Immature natural killer cell (primary cell): ENCODE data around the gene MAML3. TPM values are rescaled to one million over a fixed set of nuclear protein-coding genes. Genes with fewer than 3 reads are reported as not detected.

Experiments used
- DNase-seq, 3 donors: peaks; one replicate each; pipeline ENCODE4 v3.0.0; 2022; ENCODE audit warnings: mixed read lengths in 1 of 3
- H3K27ac Mint-ChIP-seq, 6 donors: one replicate each; pipeline ENCODE4 v1.8.0; 2020; ENCODE audit warnings: mixed read lengths in 6 of 6, mild to moderate bottlenecking in 5 of 6, inconsistent platforms in 4 of 6, moderate library complexity in 3 of 6
- H3K27me3 Mint-ChIP-seq, 3 donors: one replicate each; pipeline ENCODE4 v1.8.0; 2020 to 2021; ENCODE audit warnings: low read depth in 3 of 3, mild to moderate bottlenecking in 3 of 3, mixed read lengths in 3 of 3, moderate library complexity in 3 of 3, inconsistent platforms in 1 of 3
- H3K36me3 Mint-ChIP-seq, 3 donors: one replicate each; pipeline ENCODE4 v1.8.0; 2020; ENCODE audit warnings: mixed read lengths in 3 of 3, inconsistent platforms in 2 of 3, mild to moderate bottlenecking in 2 of 3
- H3K4me1 Mint-ChIP-seq, 2 donors: one replicate each; pipeline ENCODE4 v1.8.0; 2020; ENCODE audit warnings: inconsistent platforms in 2 of 2, mild to moderate bottlenecking in 2 of 2, mixed read lengths in 2 of 2, moderate library complexity in 1 of 2
- H3K4me3 Mint-ChIP-seq, 5 donors: one replicate each; pipeline ENCODE4 v1.8.0; 2020; ENCODE audit warnings: mild to moderate bottlenecking in 5 of 5, mixed read lengths in 5 of 5, inconsistent platforms in 3 of 5, moderate library complexity in 3 of 5
- H3K9me3 Mint-ChIP-seq, 6 donors: one replicate each; pipeline ENCODE4 v1.8.0; 2020; ENCODE audit warnings: mild to moderate bottlenecking in 6 of 6, mixed read lengths in 6 of 6, inconsistent platforms in 4 of 6, moderate library complexity in 3 of 6
- polyA plus RNA-seq, 3 donors: library from polyadenylated mRNA; unstranded; fragments of 300-500 nt; fragmentation: Illumina TruSeq; gene quantifications; one replicate each; pipeline ENCODE4 v1.2.3, GENCODE V29; 2021

MAML3 gene
- polyA plus RNA-seq, 3 donors from 2014 or later, result 0.41 to 1.2 TPM; not detected in 1

DNA sequence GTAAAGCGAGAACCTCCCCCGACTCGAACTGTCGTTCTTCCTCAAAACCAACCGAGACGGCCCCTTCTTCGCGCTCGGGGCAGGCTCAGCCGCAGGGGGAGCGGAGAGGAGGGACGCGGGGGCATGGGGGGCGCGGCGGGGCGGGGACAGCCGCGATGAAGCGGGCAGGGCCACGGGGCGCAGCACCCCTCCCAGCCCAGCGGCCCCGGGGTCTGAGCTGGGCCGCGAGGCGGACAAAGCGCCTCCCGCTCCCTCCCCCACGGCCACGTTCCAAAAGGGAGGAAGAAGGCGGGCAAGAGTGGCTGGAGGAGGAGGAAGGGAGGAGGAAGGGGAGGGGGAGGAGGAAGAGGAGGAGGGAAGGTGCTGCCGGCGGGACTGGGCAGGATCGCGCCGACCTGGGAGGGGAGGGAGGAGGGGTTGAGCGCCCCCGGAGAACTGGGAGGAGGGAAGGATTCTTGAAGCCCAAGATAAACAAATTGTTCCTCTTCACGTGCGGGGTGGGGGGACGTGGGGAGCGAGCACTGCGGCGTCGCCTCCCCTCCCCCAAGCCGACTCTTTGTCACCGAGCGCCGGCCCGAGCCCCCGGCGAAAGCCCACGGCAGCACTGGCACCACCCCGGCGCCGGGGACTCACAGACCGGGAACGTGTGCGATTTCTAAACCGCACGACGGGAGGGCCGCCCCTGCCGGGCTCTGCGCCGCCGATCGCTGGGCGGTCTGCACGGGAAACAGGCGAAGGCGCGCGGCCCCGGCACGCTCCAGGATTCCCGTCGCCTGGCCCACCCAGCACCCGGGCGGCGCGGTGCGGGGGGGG lies 2.9 kb downstream of the MAML3 start:
- DNase-seq, result peak; percentile 71 to 73 (median 71)
- H3K4me1 Mint-ChIP-seq, result peaks cover 27 to 30% of the 10 kb centered on the region in 2 donors
- peak overlapping the region; percentile 91 to 94 (median 93) for H3K4me3 Mint-ChIP-seq
- H3K27ac Mint-ChIP-seq, result peak overlapping the region in 5 of 6 donors; percentile 72 to 84 (median 79)
- peaks cover 9 to 31% (median 26%) of the 10 kb centered on the region in 3 donors for H3K27me3 Mint-ChIP-seq
- no peaks in the 10 kb centered on the region for H3K9me3 Mint-ChIP-seq
- H3K36me3 Mint-ChIP-seq, result no peaks in the 10 kb centered on the region

DNA sequence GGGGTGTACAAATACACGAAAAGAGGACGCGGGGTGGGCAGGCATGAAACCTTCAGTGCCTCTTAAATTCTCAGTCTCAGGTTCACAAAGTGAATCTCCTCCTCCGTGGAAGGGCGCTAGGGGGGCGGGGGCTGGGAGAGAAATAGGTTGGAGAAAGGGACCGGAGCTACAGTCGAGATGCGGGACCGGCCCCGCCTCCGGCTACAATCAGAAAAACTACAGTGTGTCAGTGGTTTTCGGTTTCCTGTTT lies 3.4 kb downstream of the MAML3 start:
- Mint-ChIP-seq H3K4me1 (peaks cover 27 to 30% of the 10 kb centered on the region in 2 donors), H3K27me3 (peaks cover 10 to 32% (median 26%) of the 10 kb centered on the region in 3 donors)
- DNase-seq, result no peak

GRCh38 chr4:140149846-140150635 lies 3.9 kb downstream of the MAML3 start:
- H3K36me3 Mint-ChIP-seq, result no peaks in the 10 kb centered on the region
- peak overlapping the region in 5 of 6 donors; percentile 40 to 84 (median 79) for H3K27ac Mint-ChIP-seq
- peak overlapping the region; percentile 91 to 94 (median 93) for H3K4me3 Mint-ChIP-seq
- no peaks in the 10 kb centered on the region for H3K9me3 Mint-ChIP-seq
- H3K4me1 Mint-ChIP-seq, result peaks cover 27 to 30% of the 10 kb centered on the region in 2 donors
- peak; percentile 41 to 47 (median 42) for DNase-seq
- H3K27me3 Mint-ChIP-seq, result peaks cover 10 to 32% (median 25%) of the 10 kb centered on the region in 3 donors

More for the DNA sequence above, 3.4 kb downstream of the MAML3 start:
- Mint-ChIP-seq H3K36me3 (no peaks in the 10 kb centered on the region), H3K4me3 (peak overlapping the region; percentile 91 to 94 (median 93)), H3K27ac (peak overlapping the region in 5 of 6 donors; percentile 72 to 84 (median 79)), H3K9me3 (no peaks in the 10 kb centered on the region)

GRCh38 chr4:140144050-140144449 lies 9.9 kb downstream of the MAML3 start:
- peaks cover 0 to 12% of the 10 kb centered on the region in 2 donors for H3K4me1 Mint-ChIP-seq
- no peak for DNase-seq
- H3K27ac Mint-ChIP-seq, result no peak overlapping the region
- H3K36me3 Mint-ChIP-seq, result no peaks in the 10 kb centered on the region
- H3K27me3 Mint-ChIP-seq, result peaks cover 2 to 11% (median 5%) of the 10 kb centered on the region in 3 donors
- no peak overlapping the region for H3K4me3 Mint-ChIP-seq
- no peaks in the 10 kb centered on the region for H3K9me3 Mint-ChIP-seq

DNA sequence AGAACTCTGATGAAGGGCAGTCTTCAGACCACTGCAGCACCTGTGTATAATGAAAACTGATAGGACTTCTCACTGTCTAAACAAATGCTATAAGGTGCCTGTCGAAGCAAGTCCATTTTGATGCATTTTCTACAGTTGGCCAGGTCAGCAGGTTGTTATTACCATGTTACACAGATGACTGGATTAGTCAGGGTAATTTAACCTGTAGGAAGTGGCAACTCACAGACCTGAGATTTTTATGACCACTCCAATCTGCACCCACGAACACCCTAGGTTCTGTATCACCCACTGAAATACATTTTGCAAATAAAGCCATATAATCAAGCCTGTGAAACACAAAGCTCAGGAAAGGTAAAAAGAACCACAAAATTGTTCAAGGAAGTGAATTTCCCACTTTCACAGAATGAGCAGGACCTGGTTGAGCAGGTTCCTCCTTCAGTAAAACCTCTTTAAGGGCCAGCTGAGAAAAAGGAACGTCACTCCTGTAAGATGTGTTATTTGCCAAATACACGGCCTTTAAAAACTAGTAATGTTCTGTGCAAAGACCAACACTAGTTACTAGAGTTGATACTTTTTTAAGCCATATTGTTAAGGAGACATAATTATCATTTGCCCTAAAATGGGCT lies 12.7 kb downstream of the MAML3 start:
- Mint-ChIP-seq H3K4me3 (no peak overlapping the region), H3K27me3 (peaks cover 2 to 8% (median 7%) of the 10 kb centered on the region in 3 donors), H3K27ac (no peak overlapping the region), H3K4me1 (peaks cover 0 to 12% of the 10 kb centered on the region in 2 donors), H3K36me3 (no peaks in the 10 kb centered on the region), H3K9me3 (no peaks in the 10 kb centered on the region)
- no peak for DNase-seq

DNA sequence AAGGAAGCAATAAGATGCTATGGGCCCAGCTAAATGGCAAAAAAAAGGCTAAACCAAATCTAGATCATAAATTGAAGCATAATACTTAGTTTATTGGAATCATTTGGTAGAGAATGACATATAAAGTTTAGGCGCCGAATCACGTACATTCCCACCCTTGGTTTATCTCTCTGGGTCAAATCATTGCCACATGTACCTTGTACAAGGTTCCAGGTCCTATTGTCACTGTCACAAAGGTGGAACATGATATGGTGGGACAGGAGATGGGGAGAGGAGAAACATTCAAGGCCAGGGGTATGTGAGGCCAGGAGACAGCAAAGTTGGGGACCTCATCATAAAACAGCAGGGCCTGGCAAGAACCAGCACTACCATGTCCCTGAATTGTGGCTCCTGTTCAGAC lies 13.4 kb downstream of the MAML3 start:
- Mint-ChIP-seq H3K4me1 (peaks cover 0 to 12% of the 10 kb centered on the region in 2 donors), H3K4me3 (no peak overlapping the region), H3K27me3 (peaks cover 0 to 7% (median 5%) of the 10 kb centered on the region in 3 donors), H3K36me3 (no peaks in the 10 kb centered on the region), H3K27ac (no peak overlapping the region), H3K9me3 (no peaks in the 10 kb centered on the region)
- DNase-seq, result no peak

- no peak for DNase-seq
- Mint-ChIP-seq H3K27ac (no peak overlapping the region), H3K9me3 (no peaks in the 10 kb centered on the region), H3K27me3 (peaks cover 0 to 5% (median 2%) of the 10 kb centered on the region in 3 donors), H3K4me3 (no peak overlapping the region), H3K36me3 (no peaks in the 10 kb centered on the region), H3K4me1 (peaks cover 0 to 12% of the 10 kb centered on the region in 2 donors)
These were observed 15.6 kb downstream of the MAML3 start for GRCh38 chr4:140138428-140138827.

- no peaks in the 10 kb centered on the region for H3K9me3 Mint-ChIP-seq
- H3K27ac Mint-ChIP-seq, result no peak overlapping the region
- no peaks in the 10 kb centered on the region for H3K36me3 Mint-ChIP-seq
- H3K27me3 Mint-ChIP-seq, result peaks cover 0 to 5% (median 2%) of the 10 kb centered on the region in 3 donors
- H3K4me1 Mint-ChIP-seq, result peaks cover 0 to 7% of the 10 kb centered on the region in 2 donors
- no peak overlapping the region for H3K4me3 Mint-ChIP-seq
- no peak for DNase-seq
These were observed 16.3 kb downstream of the MAML3 start for GRCh38 chr4:140137671-140138070.

DNA sequence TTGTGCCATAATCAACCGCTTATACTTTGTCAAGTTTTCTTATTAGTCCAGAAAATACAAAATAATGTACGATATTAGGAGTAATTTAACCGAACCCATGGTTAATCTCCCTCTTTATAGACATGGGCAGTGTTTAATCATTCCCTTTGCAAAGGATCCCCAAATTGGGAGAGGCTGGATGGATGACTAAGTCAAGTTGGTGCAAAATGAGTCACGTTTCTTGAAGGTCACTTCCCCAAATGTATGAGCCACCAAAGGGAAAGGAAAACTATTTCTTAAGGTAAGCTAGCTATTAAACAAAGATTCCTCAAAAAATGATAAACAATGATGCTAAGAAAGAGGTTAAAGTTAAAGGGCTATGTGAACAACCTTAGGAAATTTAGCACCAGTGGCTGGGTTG lies 17.5 kb downstream of the MAML3 start:
- Mint-ChIP-seq H3K9me3 (no peaks in the 10 kb centered on the region), H3K27me3 (peaks cover 0 to 2% (median 2%) of the 10 kb centered on the region in 3 donors), H3K36me3 (no peaks in the 10 kb centered on the region), H3K27ac (no peak overlapping the region), H3K4me3 (no peak overlapping the region), H3K4me1 (peaks cover 0 to 2% of the 10 kb centered on the region in 2 donors)
- no peak for DNase-seq

DNA sequence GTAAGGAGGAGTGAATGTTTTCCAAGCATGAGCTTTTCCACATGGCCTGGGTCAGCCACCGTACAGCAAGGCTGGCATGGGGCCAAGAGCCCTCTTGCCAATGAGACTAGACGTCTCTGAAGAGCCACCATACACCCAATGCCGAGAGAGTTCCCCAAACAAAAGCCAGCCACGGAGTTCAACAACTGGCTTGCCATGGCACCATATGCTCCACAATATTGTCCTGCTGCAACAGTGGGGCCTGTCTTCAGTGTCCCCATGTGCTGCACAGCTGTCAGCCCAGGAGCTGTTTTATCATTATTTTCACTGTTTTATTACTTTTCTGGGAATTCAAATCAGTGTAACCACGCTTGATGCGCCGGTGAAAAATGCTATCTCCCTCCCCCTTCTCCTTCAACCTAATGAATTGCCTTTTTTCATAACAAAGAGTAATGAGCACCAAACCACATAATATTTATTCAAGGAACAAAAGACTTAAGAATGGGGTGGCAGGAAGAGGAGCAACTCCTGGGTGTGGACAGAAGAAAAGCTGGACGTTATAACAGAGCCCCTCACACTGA lies 18.4 kb downstream of the MAML3 start:
- Mint-ChIP-seq H3K4me1 (no peaks in the 10 kb centered on the region), H3K9me3 (no peaks in the 10 kb centered on the region), H3K4me3 (no peak overlapping the region), H3K27ac (no peak overlapping the region), H3K36me3 (no peaks in the 10 kb centered on the region), H3K27me3 (peaks cover 0 to 2% (median 2%) of the 10 kb centered on the region in 3 donors)
- DNase-seq, result no peak

GRCh38 chr4:140134746-140135425 lies 19.1 kb downstream of the MAML3 start:
- H3K36me3 Mint-ChIP-seq, result no peaks in the 10 kb centered on the region
- peaks cover 0 to 2% (median 2%) of the 10 kb centered on the region in 3 donors for H3K27me3 Mint-ChIP-seq
- no peak overlapping the region for H3K27ac Mint-ChIP-seq
- H3K4me1 Mint-ChIP-seq, result no peaks in the 10 kb centered on the region
- H3K4me3 Mint-ChIP-seq, result no peak overlapping the region
- H3K9me3 Mint-ChIP-seq, result no peaks in the 10 kb centered on the region
- DNase-seq, result no peak

GRCh38 chr4:140133576-140133975 lies 20.4 kb downstream of the MAML3 start:
- Mint-ChIP-seq H3K4me1 (no peaks in the 10 kb centered on the region), H3K27me3 (peaks cover 0 to 2% (median 2%) of the 10 kb centered on the region in 3 donors), H3K27ac (no peak overlapping the region), H3K4me3 (no peak overlapping the region), H3K36me3 (no peaks in the 10 kb centered on the region), H3K9me3 (no peaks in the 10 kb centered on the region)
- no peak for DNase-seq

DNA sequence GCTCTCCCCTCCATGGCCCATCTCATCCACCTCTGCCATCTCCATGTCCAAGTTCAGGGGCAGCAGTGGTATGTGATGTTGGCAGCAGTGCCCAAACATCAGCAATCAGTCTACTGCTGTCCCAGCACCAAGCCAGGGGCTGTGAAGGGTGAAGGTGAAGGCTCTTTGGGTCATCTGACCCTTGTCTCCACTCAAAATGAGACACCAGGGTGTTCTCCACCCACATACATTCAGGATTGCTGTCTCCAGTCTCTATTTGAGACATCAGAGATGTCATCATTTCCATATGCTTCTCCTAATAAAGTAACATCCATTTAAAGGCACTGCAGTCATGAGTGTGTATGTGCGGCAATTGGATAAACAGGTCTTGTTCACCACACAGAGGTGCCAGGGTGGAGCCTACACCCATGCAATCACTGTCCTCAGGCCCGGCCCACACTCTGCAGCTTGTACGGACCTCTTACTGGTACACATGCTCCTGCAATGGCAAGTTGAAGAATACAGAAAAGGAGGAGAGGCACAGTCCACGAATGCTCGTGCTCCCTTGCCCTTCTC lies 22.2 kb downstream of the MAML3 start:
- Mint-ChIP-seq H3K27ac (no peak overlapping the region), H3K9me3 (no peaks in the 10 kb centered on the region), H3K36me3 (no peaks in the 10 kb centered on the region), H3K27me3 (peaks cover 1 to 2% (median 1%) of the 10 kb centered on the region in 3 donors), H3K4me1 (no peaks in the 10 kb centered on the region), H3K4me3 (no peak overlapping the region)
- no peak for DNase-seq
